Sigmoid colon (tissue), 4 donors: ENCODE data around the gene COL23A1.

Experiments used
- EP300 ChIP-seq, 4 donors: sonication (generic); formaldehyde crosslinking; IDR thresholded peaks; one replicate each; pipeline ENCODE4 v1.6.1; 2017; ENCODE audit warnings: antibody characterized with exemption in 4 of 4
- POLR2A ChIP-seq, 2 donors: fragments of 450-650 bp; IDR thresholded peaks; one replicate each; pipeline ENCODE4 v1.6.1; 2016; ENCODE audit warnings: antibody characterized with exemption in 2 of 2, mild to moderate bottlenecking in 2 of 2, moderate library complexity in 2 of 2
- POLR2AphosphoS5 ChIP-seq, 4 donors: sonication (generic); formaldehyde crosslinking; IDR thresholded peaks; one replicate each; pipeline ENCODE4 v1.6.1; 2017; ENCODE audit warnings: antibody characterized with exemption in 4 of 4
- TF ChIP-seq, protein P1 (sequence below), 4 experiments: fragments of 450-650 bp in 3 of 4; fragments of 200-600 bp in 1 of 4; IDR thresholded peaks; one replicate each; pipeline ENCODE4 v1.5.1; 2016 to 2019; ENCODE audit warnings: antibody characterized with exemption in 4 of 4, mild to moderate bottlenecking in 3 of 4, moderate library complexity in 2 of 4

DNA sequence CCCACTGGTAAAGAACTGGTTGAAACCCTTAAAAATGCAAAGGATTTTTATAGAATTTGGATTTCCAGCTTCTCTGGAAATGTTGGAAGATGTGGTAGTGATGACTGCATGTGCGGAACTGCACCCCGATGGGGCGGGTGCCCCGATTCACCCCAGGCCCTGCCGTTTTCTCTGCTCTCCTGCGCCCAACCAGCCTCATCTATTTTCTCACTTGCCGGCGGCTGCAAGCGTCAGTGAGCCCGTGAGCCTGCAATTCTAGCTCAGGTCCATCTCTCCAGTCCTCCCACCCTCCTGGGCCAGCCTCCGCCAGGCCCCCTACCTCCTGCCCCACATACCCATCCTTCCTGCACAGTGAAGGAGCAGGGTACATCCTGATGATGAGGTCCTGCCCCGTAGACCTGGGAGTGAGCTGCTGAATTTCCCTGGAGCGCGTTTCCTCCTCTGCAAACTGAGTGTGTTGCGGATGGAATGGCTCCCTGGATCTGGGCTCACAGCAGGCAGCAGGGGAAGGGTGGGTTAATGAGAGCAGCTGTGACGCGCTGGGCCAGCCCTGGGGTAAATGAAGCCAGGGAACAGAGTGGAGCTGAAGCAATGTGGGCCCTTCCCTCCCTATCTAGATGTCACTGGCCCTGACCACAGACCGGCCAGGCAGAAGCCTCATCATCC is 311.7 kb downstream of the COL23A1 start:
- TF ChIP-seq, protein P1, sequence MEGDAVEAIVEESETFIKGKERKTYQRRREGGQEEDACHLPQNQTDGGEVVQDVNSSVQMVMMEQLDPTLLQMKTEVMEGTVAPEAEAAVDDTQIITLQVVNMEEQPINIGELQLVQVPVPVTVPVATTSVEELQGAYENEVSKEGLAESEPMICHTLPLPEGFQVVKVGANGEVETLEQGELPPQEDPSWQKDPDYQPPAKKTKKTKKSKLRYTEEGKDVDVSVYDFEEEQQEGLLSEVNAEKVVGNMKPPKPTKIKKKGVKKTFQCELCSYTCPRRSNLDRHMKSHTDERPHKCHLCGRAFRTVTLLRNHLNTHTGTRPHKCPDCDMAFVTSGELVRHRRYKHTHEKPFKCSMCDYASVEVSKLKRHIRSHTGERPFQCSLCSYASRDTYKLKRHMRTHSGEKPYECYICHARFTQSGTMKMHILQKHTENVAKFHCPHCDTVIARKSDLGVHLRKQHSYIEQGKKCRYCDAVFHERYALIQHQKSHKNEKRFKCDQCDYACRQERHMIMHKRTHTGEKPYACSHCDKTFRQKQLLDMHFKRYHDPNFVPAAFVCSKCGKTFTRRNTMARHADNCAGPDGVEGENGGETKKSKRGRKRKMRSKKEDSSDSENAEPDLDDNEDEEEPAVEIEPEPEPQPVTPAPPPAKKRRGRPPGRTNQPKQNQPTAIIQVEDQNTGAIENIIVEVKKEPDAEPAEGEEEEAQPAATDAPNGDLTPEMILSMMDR (IDR thresholded peaks at IDR 0.05): no peak
- TF ChIP-seq POLR2A (IDR thresholded peaks at IDR 0.05): no peak
- TF ChIP-seq POLR2AphosphoS5 (IDR thresholded peaks at IDR 0.05): no peak
- no peak for TF ChIP-seq EP300 (IDR thresholded peaks at IDR 0.05)
